HG03354 (cell line): ENCODE measurements around the gene DCX.

Source experiments
- ATAC-seq: cut with Tn5 transposase; IDR thresholded peaks from one replicate; pipeline ENCODE4 v1.9.1; 2021; ENCODE audit warnings: mild to moderate bottlenecking; ENCODE audit not compliant: unreplicated experiment, poor library complexity, severe bottlenecking

The DCX gene

DNA sequence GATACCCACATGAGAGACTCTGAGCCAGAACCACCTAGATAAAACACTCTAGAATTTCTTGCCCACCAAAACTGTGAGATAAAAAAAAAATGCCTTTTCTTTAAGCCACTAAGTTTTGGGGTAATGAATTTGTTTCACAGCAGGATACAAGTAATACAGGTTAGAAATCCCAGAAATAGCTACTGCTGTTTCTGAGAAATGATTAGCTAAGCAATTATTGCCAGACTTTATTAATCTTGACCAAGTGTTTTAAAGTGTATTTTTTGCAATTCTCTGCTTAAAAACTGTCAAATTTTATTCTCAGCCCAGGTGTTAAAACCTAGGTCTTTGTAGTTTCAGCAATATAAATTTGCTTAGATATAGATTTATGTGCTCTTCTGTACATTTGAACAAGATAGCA lies 83.1 kb downstream of the DCX start:
- no peak for ATAC-seq

DNA sequence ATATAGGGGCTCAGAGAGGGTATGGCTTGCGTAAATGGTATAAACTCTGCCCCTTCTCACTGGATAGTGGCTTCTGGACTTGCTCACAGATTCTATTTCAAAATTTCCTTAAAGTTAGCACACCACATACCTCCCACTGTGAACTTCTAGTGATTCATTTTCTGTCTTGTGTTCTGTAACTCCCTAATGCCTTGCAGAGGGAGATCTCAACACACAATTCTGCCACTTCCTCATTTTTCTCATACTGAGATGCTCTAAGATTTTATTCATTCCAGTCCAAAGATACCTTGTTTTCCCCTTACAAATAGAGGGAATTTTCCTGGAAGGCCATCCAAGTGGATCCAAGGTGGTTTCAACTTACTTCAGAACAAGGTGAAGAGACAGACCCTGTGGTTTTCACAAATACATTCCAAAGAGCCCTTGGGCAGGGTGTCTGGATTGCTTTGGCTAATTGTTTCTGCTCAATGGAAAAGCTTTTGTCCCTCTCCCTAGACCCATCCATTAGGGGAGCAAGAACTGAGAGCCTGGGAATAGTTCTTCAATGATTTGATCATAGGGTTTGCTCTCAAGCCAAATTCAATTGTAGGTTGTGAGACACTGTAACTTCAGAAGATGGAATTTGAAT lies 89.6 kb downstream of the DCX start:
- no peak for ATAC-seq

GRCh38 chrX:111319451-111319850 lies 92.5 kb downstream of the DCX start:
- ATAC-seq: no peak

DNA sequence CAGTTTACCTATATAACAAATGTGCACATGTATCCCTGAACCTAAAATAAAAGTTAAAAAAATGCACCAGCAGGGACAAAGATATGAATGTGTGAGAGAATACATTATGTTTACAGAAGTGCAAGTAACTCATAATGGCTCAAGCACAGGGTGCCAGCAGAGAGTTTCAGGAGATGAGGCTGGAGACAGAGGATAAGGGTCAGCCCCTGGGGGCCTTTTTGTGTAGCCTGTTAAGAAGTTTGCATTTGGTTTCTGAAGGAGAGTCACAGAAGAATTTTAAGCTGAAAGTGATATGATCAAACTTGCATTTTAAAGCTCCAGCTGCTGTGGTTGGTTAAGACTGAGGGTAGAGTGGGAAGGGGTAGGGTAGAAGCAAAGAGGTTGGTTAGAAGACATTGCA lies 93.1 kb downstream of the DCX start:
- ATAC-seq: no peak

GRCh38 chrX:111309083-111309482 lies 102.9 kb downstream of the DCX start:
- ATAC-seq: no peak

GRCh38 chrX:111308039-111308438 lies 104.0 kb downstream of the DCX start:
- no peak for ATAC-seq

- ATAC-seq: no peak
Observed at GRCh38 chrX:111302284-111302683, 109.7 kb downstream of the DCX start.

DNA sequence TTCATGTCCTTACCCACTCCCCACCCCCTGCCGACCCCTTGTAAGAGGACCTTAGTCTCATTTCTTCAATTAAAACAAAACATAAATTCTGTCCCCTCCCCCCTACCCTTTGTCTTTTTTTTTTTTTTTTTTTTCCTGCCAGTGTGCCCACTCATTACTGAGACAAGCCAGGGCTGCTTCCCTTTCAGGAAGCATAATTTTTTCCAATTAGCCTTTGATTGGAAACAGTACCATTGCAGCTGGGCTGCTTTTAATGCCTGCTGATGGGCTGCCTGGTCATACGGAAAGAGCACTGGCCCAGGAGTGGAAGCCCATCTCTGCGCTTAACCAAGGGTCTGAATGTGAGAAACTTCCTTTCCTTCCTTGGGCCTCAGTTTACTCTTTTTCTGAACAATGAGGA lies 123.2 kb downstream of the DCX start:
- ATAC-seq: no peak

DNA sequence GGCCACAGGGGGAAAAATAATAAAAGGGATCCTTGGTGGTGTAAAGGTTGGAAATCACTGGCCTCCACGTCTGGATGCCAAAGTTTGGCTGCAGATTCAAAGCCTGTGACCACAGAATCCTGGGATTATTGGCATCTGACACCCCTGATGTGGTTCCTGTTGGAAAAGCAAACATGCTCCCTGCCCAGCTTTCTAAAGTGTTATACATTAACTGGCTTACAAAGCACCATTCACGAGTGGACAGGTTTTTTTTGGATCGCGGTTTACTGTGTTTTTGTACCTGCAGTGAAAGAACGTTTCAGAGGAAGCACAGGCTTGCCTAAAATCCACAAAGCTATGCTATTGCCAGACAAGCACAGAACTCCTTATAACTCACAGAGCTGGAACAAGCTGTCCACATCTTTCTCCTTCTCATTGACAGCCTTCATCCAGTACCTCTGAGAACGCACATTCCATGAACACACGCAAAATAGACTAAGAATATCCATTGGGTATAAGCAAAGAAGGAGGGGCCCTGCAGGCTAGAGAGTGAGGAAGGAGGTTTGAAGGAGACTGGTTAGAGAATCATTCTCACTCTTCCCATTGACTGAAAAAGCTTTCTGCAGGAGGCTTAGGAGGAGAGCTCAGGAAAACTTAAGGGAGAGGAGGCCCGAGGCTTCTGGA lies 127.2 kb downstream of the DCX start:
- ATAC-seq: no peak

GRCh38 chrX:111283446-111283845 lies 128.5 kb downstream of the DCX start:
- ATAC-seq: no peak

GRCh38 chrX:111282991-111283390 lies 129.0 kb downstream of the DCX start:
- ATAC-seq: no peak

GRCh38 chrX:111282139-111282538 lies 129.9 kb downstream of the DCX start:
- no peak for ATAC-seq

DNA sequence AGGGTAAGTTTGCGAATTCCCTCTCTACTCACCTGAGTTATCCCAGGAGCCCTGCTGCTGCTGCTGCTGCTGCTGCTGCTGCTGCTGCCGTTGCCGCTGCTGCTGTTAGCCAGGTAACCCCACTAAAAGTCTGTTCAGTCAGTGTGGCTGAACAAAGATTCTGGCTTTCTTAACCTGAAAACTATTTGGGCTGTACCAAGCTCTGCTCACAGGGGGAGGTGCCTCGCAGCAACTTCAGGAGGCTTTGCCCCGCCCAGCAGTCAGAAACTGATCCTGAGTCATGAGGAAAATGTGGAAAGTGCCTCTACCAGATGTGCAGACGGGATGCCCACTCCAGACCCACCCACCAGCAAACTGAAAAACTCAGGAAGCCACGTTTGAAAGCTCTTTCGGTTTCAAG lies 141.7 kb downstream of the DCX start, which contains the start of gene CAPN6:
CAPN6 (minus strand) TSS at position 145 of the 400 bp plus-strand sequence. CDS start 6,547 bp downstream, outside the sequence.
- no peak for ATAC-seq

DNA sequence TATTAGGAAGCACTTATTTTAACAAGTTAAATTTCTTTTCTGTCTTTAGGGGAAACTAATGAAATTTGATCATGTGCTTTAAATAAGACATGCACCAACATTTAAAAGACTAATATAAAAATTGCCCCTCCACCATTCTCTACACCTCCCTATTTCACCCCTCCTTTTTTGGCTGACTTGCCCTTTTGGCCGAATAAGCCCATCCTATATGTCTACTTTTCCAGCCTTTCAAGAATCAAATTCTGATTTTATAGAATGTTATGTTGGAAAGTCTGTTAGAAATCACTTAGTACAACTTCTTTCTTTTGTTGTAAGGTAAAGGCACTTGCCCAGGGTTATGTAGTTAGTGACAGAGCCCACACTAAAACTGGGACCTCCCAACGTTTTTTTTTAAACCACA lies 143.5 kb downstream of the DCX start:
- ATAC-seq: no peak

- ATAC-seq: no peak
Observed at GRCh38 chrX:111265486-111265885, 146.5 kb downstream of the DCX start.

DNA sequence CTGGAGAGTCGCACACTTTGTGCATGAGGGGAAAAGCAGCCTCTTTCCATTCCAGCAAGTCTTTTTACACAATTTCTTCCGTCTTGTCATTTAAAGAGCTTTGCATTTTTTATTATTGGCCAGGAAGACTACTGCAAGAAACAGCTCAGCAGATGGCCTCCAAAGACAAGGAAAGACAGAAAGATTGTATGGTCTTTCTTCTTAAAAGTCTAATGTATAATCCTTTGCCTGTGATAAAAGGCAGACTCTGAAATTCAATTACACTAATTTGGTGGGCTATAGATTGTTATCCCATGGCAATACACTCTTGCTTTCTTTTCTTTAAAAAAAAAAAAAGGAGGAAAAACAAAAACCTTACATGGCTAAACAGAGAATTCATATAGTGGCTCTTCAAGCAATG lies 147.6 kb downstream of the DCX start:
- no peak for ATAC-seq

DNA sequence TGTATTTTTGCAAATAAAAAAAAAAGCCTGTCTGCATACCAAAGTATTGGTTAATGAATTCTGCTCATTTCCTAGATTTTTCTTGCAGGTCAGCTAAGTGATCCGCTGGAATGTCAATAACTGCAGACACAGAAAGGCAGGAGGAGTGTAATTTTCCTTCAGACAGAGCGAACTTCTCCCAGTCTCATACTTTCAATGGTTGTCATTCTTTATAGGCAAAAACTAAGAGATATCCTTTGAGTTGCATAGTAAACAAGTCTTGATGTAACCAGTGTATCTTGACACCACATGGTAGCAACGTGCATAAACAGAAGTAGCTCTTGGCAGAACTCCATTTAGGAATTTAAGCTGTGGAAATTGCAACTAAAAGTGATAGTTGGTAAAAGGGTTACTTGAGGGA lies 149.9 kb downstream of the DCX start:
- no peak for ATAC-seq

DNA sequence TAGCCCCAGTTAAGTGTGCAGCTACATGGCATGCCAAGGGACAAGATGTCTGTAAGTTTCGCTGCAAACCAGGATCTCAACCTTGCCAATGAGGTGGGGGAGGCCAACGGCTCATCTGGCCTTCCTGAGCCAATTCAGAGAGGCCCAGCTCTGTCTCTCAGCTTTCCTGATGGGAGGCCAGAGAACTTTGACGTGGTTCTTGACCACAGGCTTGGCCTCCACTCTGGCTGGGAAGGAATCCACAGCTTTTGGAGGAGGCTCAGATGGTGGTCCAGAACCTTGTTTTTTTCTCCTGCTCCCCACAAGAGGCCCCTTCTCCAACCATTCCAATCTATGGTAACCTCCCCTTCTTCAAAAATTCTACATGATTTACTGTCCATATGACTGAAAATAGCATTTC lies 151.5 kb downstream of the DCX start:
- ATAC-seq: no peak

DNA sequence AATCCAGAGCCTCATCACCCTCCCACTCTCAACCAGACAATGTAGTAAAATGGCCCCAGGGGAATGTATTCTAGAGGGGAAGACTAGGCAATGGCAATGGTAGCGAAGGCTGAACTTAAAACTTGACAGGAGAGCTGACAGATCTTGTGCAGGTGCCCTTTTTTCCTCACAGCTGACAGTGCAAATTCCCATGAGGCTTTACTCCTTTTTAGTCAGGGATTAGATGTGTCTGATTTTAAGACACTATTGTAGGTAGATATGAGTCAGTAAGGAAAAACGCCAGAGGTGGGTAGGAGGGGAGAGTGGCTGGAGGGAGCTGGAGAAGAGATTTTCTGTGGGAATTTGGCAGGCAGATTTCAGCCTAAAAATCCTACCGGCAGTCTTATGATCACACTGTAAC lies 152.4 kb downstream of the DCX start:
- ATAC-seq: no peak

DNA sequence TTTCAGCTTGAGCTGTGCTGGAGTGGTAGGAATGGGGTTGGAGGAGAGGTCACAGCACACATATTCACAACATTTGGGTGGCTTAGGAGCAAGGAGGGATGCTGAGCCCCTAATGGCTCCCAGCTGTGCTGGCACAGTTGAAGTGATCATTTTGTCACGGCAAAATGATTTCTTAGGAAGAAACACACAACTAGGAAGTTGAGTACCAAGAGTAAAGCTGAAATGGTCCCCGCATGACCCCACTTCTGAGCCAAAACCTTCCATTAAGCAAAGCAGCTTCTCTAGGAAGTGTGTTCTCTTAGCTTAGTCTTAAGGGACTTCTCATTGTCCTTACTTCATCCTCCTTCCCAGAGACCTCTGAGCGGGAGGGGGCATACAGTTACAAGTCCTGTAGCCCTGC lies 154.3 kb downstream of the DCX start:
- no peak for ATAC-seq

GRCh38 chrX:111254896-111255693 lies 156.9 kb downstream of the DCX start:
- no peak for ATAC-seq
